Mucosa of descending colon (tissue), 3 donors: ENCODE data around the gene GNB2. TPM values are rescaled to one million over a fixed set of nuclear protein-coding genes. Genes with fewer than 3 reads are reported as not detected.
"Not testable (repeated sequence)": the region's sequence is repeated elsewhere in the genome, so short reads cannot be mapped to it uniquely, and the experiment has no call there.

Experiments used
- ATAC-seq: fragments of 200-7000 bp; cut with Tn5 transposase; one replicate; pipeline ENCODE4 v1.9.1; 2020; ENCODE audit warnings: mild to moderate bottlenecking, moderate library complexity
- DNase-seq, 3 donors: peaks; one replicate each; pipeline ENCODE4 v3.0.0-alpha.2; 2020
- H3K36me3 ChIP-seq: fragments of 200-600 bp; one replicate; pipeline ENCODE4 v1.8.0; 2021; ENCODE audit warnings: low read depth, mild to moderate bottlenecking
- H3K4me1 ChIP-seq: fragments of 200-600 bp; one replicate; pipeline ENCODE4 v1.8.0; 2021; ENCODE audit warnings: low read depth, mild to moderate bottlenecking
- H3K4me3 ChIP-seq: fragments of 200-600 bp; one replicate; pipeline ENCODE4 v1.8.0; 2021; ENCODE audit warnings: mild to moderate bottlenecking
- H3K9me3 ChIP-seq: fragments of 200-600 bp; one replicate; pipeline ENCODE4 v1.8.0; 2021; ENCODE audit warnings: mild to moderate bottlenecking
- CTCF ChIP-seq: fragments of 200-600 bp; IDR thresholded peaks from one replicate; pipeline ENCODE4 v1.8.0; 2022; ENCODE audit warnings: antibody characterized with exemption, mild to moderate bottlenecking
- intact Hi-C, 2 donors: fragments of 100-400 bp; cut with DNase I in 1 of 2; cut with micrococcal nuclease in 1 of 2; formaldehyde crosslinking; loops; one replicate each; pipeline versions ENCODE4 v1.11.0 to v1.11.1; 2022; cut with DNase I, micrococcal nuclease
- total RNA-seq, 3 donors: library from RNA; stranded (reverse); fragmentation: NEBNext Ultra II Directional in 2 of 3; extraction: Animal tissue kit (Norgen Biotek cat#: 25700) in 2 of 3; gene quantifications; one replicate each; pipeline versions ENCODE4 v1.2.1 to v1.2.4, GENCODE V29; 2021 to 2023
- donor health status: DM: no; HTN: no; CAD: no; lungs with moderate emphysema.
- donor health status: DM: no; HTN: no; CAD: no.
- donor health status: DM: no; HTN: yes; CAD: no.

The GNB2 gene
- total RNA-seq, 3 donors from 2014 or later: 197 to 257 (median 232) TPM

- H3K36me3 ChIP-seq: no peaks in the 10 kb centered on the region
- H3K4me1 ChIP-seq: peaks cover 18% of the 10 kb centered on the region
These were observed 20.7 kb downstream of the GNB2 start, which contains the start of gene GIGYF1 for GRCh38 chr7:100694098-100694745. Gene GIGYF1 (minus strand): TSS chr7:100694250. CDS start chr7:100688238, 6,012 bp downstream.

GRCh38 chr7:100696123-100696521, 22.6 kb downstream of the GNB2 start:
- DNase-seq: no peak
- intact Hi-C loops: no loop called here
- peaks cover 18% of the 10 kb centered on the region for H3K4me1 ChIP-seq
- no peak overlapping the region for H3K4me3 ChIP-seq
- no peaks in the 10 kb centered on the region for H3K36me3 ChIP-seq
- TF ChIP-seq CTCF: no peak
- no peak for ATAC-seq
- no peaks in the 10 kb centered on the region for H3K9me3 ChIP-seq

More at GRCh38 chr7:100694098-100694745, 20.7 kb downstream of the GNB2 start, which contains the start of gene GIGYF1:
- ATAC-seq (peak; percentile 63), DNase-seq (peak; percentile 80 to 83 (median 83))
- TF ChIP-seq CTCF: no peak
- intact Hi-C loops: loop anchor here in 1 of 2 donors (5.0 kb wide), 1 partner anchor 222 kb away; no protein-coding TSS in a partner anchor
- no peaks in the 10 kb centered on the region for H3K9me3 ChIP-seq
- H3K4me3 ChIP-seq: peak within 1 kb of the TSS; percentile 90

GRCh38 chr7:100699018-100699417, 25.5 kb downstream of the GNB2 start:
- intact Hi-C loops: no loop called here

GRCh38 chr7:100701089-100701488, 27.5 kb downstream of the GNB2 start:
- H3K36me3 ChIP-seq, H3K9me3 ChIP-seq, ATAC-seq, H3K4me1 ChIP-seq, H3K4me3 ChIP-seq, DNase-seq: not testable (repeated sequence)
- intact Hi-C loops: loop anchor here in 1 of 2 donors (10.0 kb wide), 1 partner anchor 164 kb away; the partner anchor contains the start of gene TRIP6

More at GRCh38 chr7:100699018-100699417, 25.5 kb downstream of the GNB2 start:
- H3K4me3 ChIP-seq: no peak overlapping the region
- H3K4me1 ChIP-seq: no peaks in the 10 kb centered on the region
- ATAC-seq (no peak), DNase-seq (no peak)
- H3K9me3 ChIP-seq: no peaks in the 10 kb centered on the region
- no peaks in the 10 kb centered on the region for H3K36me3 ChIP-seq
- TF ChIP-seq CTCF: no peak

- Histone ChIP-seq H3K4me3 (peak overlapping the region; percentile 52), H3K4me1 (peaks cover 13% of the 10 kb centered on the region), H3K36me3 (no peaks in the 10 kb centered on the region), H3K9me3 (no peaks in the 10 kb centered on the region)
- DNase-seq (peak; percentile 85 to 90 (median 88)), ATAC-seq (peak; percentile 78)
- TF ChIP-seq CTCF: peak; percentile 92
- intact Hi-C loops: loop anchor here in 1 of 2 donors (10.0 kb wide), 1 partner anchor 159 kb away; the partner anchor contains the start of gene TRIP6
These were observed 31.8 kb downstream of the GNB2 start for GRCh38 chr7:100705320-100705752.
